ENCODE results near the gene GH2.
"Not testable (repeated sequence)": the region's sequence is repeated elsewhere in the genome, so short reads cannot be mapped to it uniquely, and the experiment has no call there.

Gene GH2

GRCh38 chr17:63910096-63910495 is 28.4 kb upstream of the GH2 start:
- DNase-seq = no peak

DNA sequence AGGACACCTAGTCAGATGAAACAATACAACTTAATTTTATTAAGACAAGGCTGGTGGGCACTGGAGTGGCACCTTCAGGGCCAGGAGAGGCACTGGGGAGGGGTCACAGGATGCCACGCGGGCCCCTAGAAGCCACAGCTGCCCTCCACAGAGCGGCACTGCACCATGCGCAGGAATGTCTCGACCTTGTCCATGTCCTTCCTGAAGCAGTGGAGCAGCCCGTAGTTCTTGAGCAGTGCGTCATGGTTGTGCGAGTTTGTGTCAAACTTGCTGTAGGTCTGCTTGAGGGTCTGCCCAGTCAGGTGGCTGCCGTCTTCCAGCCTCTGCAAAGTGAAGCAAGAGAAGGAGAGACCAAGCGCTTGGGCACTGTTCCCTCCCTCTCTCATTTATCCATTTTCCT is 27.8 kb upstream of the GH2 start:
- not testable (repeated sequence) for DNase-seq

- DNase-seq = not testable (repeated sequence)
These were observed 25.5 kb upstream of the GH2 start for GRCh38 chr17:63907161-63907778.

GRCh38 chr17:63904796-63905195 is 23.1 kb upstream of the GH2 start:
- not testable (repeated sequence) for DNase-seq

- DNase-seq = not testable (repeated sequence)
These were observed 22.1 kb upstream of the GH2 start for GRCh38 chr17:63903787-63904201.

DNA sequence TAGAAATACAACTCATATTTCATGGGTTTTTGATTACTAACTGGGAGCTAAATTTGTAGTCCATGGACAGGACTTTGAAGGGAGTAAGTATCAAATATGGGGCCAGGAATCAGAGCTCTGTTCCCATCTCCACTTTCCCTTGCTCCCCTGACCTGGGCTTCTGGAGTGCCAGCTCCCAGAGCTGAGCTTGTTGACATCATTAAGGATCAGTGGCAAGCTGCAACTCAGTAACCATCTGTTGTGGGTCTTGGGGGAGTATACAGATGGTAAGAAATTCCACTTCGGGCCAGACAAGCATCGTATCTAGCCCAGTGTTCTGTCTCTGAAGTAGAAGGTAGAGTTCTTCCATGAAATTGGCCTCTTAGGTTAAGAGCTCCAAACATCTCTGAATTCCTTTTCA is 20.2 kb upstream of the GH2 start:
- not testable (repeated sequence) for DNase-seq

DNA sequence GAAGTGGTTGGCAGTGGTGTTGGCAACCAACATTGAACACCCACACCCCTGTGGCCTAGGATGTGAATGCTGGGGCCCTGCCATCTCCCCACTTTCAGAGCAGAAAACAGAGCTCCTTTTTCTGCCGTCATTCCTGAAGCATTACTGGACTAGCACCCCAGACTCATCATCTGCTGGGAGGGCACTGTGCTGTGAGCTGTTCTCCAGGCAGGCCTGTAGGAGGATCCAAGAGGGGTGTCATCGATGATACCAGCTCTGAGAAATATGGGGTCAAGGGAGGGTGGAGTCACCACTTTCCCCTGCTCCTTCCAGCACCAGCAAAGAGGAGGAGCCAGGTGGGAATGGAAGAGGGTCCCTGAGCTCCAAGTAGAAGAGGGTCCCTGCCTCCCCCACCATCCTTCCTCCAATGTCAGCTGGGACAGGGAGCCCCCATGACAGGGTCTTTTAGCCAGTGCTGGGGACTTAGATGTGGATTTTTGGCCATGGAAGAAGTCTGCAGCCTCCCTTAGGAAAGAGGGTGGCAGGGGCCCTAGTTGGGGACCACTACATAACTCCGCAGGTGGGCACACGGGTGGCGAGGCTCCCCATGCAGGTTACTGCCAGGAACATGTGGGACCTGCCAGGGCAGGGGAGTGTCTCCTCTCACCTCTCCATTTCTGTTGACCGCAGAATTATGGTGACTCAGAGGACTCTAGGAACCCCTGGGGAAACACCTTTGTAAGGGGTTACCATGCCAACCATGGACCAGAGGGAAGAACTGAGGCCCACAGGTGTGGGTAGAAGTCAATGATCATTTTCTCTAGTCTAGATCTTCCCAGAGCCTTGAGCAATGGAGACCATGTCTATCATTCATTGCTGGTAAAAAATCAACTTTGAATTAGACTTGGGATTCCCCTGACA is 17.4 kb upstream of the GH2 start:
- not testable (repeated sequence) for DNase-seq

GRCh38 chr17:63896524-63897354 is 15.0 kb upstream of the GH2 start, which contains the start of gene CSH1:
Gene CSH1, minus strand, starts transcription at chr17:63896574. Its CDS starts 63 bp downstream, at chr17:63896511.
- not testable (repeated sequence) for DNase-seq

- not testable (repeated sequence) for DNase-seq
These were observed 13.1 kb upstream of the GH2 start for GRCh38 chr17:63894821-63895220.

- not testable (repeated sequence) for DNase-seq
These were observed 12.3 kb upstream of the GH2 start for GRCh38 chr17:63894021-63894420.

- not testable (repeated sequence) for DNase-seq
These were observed 10.7 kb upstream of the GH2 start for GRCh38 chr17:63892316-63893037.

GRCh38 chr17:63889026-63889848 is 7.5 kb upstream of the GH2 start:
- not testable (repeated sequence) for DNase-seq

GRCh38 chr17:63885119-63885518 is 3.4 kb upstream of the GH2 start:
- DNase-seq = not testable (repeated sequence)

DNA sequence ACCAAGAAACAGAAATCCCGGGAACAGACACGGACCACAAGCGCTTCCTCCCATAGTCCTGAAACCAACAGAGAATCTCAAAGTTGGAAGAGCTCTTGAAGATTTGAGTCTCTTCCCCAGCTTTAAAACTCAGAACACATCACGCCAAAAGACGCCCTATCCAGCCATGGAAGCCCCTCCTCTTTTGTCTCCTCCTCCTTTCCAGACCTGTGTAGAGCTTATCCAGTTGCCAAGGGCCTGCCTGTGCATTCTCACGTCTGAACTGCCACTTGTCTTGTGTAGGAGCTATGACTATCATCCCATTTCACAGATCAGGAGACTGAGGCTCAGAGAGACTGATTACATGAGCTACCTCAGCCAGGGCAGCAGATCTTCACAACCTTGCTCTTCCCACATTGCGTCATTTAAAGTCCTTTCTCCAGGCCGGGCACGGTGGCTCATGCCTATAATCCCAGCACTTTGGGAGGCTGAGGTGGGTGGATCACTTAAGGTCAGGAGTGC is 932 bp upstream of the GH2 start:
- DNase-seq = not testable (repeated sequence)

- not testable (repeated sequence) for DNase-seq
These were observed 407 bp downstream of the GH2 start for GRCh38 chr17:63881337-63881736.

DNA sequence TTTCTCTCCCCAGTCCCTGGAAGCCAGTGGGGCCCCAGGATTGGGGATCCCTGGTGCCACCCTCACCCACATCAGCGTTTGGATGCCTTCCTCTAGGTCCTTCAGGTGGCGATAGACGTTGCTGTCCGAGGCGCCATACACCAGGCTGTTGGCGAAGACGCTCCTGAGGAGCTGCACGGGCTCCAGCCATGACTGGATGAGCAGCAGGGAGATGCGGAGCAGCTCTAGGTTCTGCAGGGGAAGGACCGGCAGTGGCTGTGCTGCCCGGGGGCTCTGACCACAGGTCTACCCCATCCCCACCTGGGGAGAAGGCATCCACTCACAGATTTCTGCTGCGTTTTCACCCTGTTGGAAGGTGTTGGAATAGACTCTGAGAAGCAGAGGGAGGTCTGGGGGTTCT is 1.0 kb downstream of the GH2 start:
- no peak for DNase-seq

GRCh38 chr17:63878413-63878812 is 3.3 kb downstream of the GH2 start:
- not testable (repeated sequence) for DNase-seq

- DNase-seq = not testable (repeated sequence)
These were observed 7.1 kb downstream of the GH2 start for GRCh38 chr17:63874693-63875092.

GRCh38 chr17:63874061-63874626 is 7.6 kb downstream of the GH2 start:
- not testable (repeated sequence) for DNase-seq

GRCh38 chr17:63873577-63873976 is 8.2 kb downstream of the GH2 start, which contains the start of gene CSH2:
Gene CSH2, minus strand, starts transcription at chr17:63873677. Its CDS starts 63 bp downstream, at chr17:63873614.
- DNase-seq = not testable (repeated sequence)

Measured in left hindlimb (tissue), 1 donor.